OCI-LY1 (cell line): ENCODE data around the gene CYP4F12.
"Not testable (repeated sequence)": the region's sequence is repeated elsewhere in the genome, so short reads cannot be mapped to it uniquely, and the experiment has no call there.

ENCODE experiments used
- H2AFZ ChIP-seq: fragments of 200-600 bp; sonication (generic), shearing (Covaris generic); 2 replicates; pipeline ENCODE4 v1.6.0; 2014; ENCODE audit warnings: antibody characterized with exemption, mild to moderate bottlenecking, low read length
- H3F3A ChIP-seq: fragments of 200-600 bp; sonication (generic), shearing (Covaris generic); 2 replicates; pipeline ENCODE4 v1.6.0; 2014; ENCODE audit warnings: mild to moderate bottlenecking, antibody characterized with exemption, low read length, moderate library complexity; ENCODE audit not compliant: insufficient read depth
- H3K27ac ChIP-seq: fragments of 200-600 bp; sonication (generic); 2 replicates; pipeline ENCODE4 v1.5.1; 2014; ENCODE audit warnings: low read length, mixed run types, mild to moderate bottlenecking, low read depth; ENCODE audit not compliant: poor library complexity, severe bottlenecking
- H3K27me3 ChIP-seq: fragments of 200-600 bp; sonication (generic); 2 replicates; pipeline ENCODE4 v1.6.0; 2014; ENCODE audit warnings: antibody characterized with exemption, mild to moderate bottlenecking, low read length, moderate library complexity; ENCODE audit not compliant: insufficient read depth
- H3K36me3 ChIP-seq: fragments of 200-600 bp; sonication (generic); 2 replicates; pipeline ENCODE4 v1.6.1; 2014; ENCODE audit warnings: mild to moderate bottlenecking, antibody characterized with exemption, low read length, moderate library complexity, mixed read lengths; ENCODE audit not compliant: insufficient read depth
- H3K4me1 ChIP-seq: fragments of 200-600 bp; sonication (generic); 2 replicates; pipeline ENCODE4 v1.5.1; 2014; ENCODE audit warnings: mild to moderate bottlenecking, low read length, moderate library complexity; ENCODE audit not compliant: insufficient read depth, severe bottlenecking
- H3K4me2 ChIP-seq: fragments of 200-600 bp; sonication (generic), shearing (Covaris generic); 2 replicates; pipeline ENCODE4 v1.6.1; 2014; ENCODE audit warnings: low read length
- H3K4me3 ChIP-seq: fragments of 200-600 bp; sonication (generic); 2 replicates; pipeline ENCODE4 v1.5.1; 2014; ENCODE audit warnings: low read length, low read depth, mild to moderate bottlenecking, mixed read lengths; ENCODE audit not compliant: poor library complexity, severe bottlenecking
- H3K79me2 ChIP-seq: fragments of 200-600 bp; shearing (Covaris generic); 2 replicates; pipeline ENCODE4 v1.6.1; 2016; ENCODE audit warnings: mixed run types, low read length, mixed read lengths; ENCODE audit not compliant: insufficient read depth
- H3K9ac ChIP-seq: fragments of 200-600 bp; sonication (generic), shearing (Covaris generic); 2 replicates; pipeline ENCODE4 v1.6.1; 2014; ENCODE audit warnings: mild to moderate bottlenecking, low read length, mixed read lengths
- H3K9me2 ChIP-seq: fragments of 200-600 bp; sonication (generic), shearing (Covaris generic); 2 replicates; pipeline ENCODE4 v1.6.1; 2014; ENCODE audit warnings: low read depth, mild to moderate bottlenecking, low read length, mixed read lengths
- H3K9me3 ChIP-seq: fragments of 200-600 bp; shearing (Covaris generic); 2 replicates; pipeline ENCODE4 v1.6.1; 2014; ENCODE audit warnings: low read length, mixed read lengths
- H4K20me1 ChIP-seq: fragments of 200-600 bp; sonication (generic), shearing (Covaris generic); 2 replicates; pipeline ENCODE4 v1.6.0; 2016; ENCODE audit warnings: mild to moderate bottlenecking, low read length; ENCODE audit not compliant: insufficient read depth
- EZH2 ChIP-seq: fragments of 200-600 bp; sonication (generic), shearing (Covaris generic); IDR thresholded peaks from 2 replicates; pipeline ENCODE4 v1.8.0; 2017; ENCODE audit warnings: borderline replicate concordance, mixed run types, mild to moderate bottlenecking, antibody characterized with exemption, low read length, moderate library complexity, mixed read lengths
- TF ChIP-seq, protein P1 (sequence below): fragments of 200-600 bp; sonication (generic), shearing (Covaris generic); IDR thresholded peaks from 2 replicates; pipeline ENCODE4 v1.5.1; 2017; ENCODE audit warnings: mild to moderate bottlenecking, antibody characterized with exemption, low read length, moderate library complexity, mixed read lengths

CYP4F12 gene

DNA sequence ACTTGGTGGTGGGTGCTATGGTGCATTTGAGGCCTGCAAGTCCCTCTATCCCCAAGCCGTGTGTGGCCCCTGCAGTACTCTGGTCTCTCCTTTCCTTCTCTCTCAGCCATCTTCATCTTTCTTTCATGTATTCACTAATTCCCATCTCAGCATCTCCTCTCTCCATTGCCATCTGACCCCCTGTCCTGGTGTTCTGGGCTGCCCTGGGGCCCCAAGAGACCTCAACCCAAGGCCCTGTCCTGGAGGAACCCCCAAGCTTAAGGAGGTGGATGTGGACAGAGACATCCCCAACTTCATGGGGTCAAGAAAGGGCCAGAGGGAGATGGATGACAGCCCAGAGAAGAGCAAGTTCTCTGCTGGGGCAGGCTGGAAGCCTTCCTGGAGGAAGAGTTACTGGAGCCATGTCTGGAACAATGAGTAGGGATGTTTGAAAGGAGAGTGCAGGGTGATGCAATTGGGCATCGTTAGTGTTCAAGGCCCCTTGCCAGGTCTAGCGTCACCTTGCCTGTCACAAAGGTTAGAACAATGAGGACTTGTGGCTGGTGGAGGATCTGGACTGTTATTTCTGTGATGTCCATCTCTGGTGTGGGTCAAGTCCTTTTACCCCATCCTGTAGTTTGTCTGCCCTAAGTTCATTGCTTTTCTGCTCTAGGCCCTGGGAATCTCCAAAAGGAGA, 28.7 kb upstream of the CYP4F12 start:
- H2AFZ ChIP-seq, result no peak overlapping the region
- H3K9me2 ChIP-seq, result no peaks in the 10 kb centered on the region
- H3K36me3 ChIP-seq, result no peaks in the 10 kb centered on the region
- no peaks in the 10 kb centered on the region for H3K9me3 ChIP-seq
- H3K4me1 ChIP-seq, result no peaks in the 10 kb centered on the region
- no peaks in the 10 kb centered on the region for H3K79me2 ChIP-seq
- H3F3A ChIP-seq, result no peaks in the 10 kb centered on the region
- no peak overlapping the region for H3K27ac ChIP-seq
- no peaks in the 10 kb centered on the region for H3K27me3 ChIP-seq
- no peaks in the 10 kb centered on the region for H4K20me1 ChIP-seq
- H3K4me2 ChIP-seq, result no peak overlapping the region
- no peak for TF ChIP-seq EZH2
- TF ChIP-seq, protein P1, sequence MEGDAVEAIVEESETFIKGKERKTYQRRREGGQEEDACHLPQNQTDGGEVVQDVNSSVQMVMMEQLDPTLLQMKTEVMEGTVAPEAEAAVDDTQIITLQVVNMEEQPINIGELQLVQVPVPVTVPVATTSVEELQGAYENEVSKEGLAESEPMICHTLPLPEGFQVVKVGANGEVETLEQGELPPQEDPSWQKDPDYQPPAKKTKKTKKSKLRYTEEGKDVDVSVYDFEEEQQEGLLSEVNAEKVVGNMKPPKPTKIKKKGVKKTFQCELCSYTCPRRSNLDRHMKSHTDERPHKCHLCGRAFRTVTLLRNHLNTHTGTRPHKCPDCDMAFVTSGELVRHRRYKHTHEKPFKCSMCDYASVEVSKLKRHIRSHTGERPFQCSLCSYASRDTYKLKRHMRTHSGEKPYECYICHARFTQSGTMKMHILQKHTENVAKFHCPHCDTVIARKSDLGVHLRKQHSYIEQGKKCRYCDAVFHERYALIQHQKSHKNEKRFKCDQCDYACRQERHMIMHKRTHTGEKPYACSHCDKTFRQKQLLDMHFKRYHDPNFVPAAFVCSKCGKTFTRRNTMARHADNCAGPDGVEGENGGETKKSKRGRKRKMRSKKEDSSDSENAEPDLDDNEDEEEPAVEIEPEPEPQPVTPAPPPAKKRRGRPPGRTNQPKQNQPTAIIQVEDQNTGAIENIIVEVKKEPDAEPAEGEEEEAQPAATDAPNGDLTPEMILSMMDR, result no peak
- H3K9ac ChIP-seq, result no peak overlapping the region
- H3K4me3 ChIP-seq, result no peak overlapping the region

- TF ChIP-seq EZH2, result no peak
- TF ChIP-seq, protein P1, result no peak
- Histone ChIP-seq H4K20me1 (no peaks in the 10 kb centered on the region), H3K9me2 (no peaks in the 10 kb centered on the region), H3K9me3 (no peaks in the 10 kb centered on the region), H3K79me2 (no peaks in the 10 kb centered on the region), H3K27me3 (no peaks in the 10 kb centered on the region), H3K4me3 (no peak overlapping the region), H3K27ac (no peak overlapping the region), H3F3A (no peaks in the 10 kb centered on the region), H2AFZ (no peak overlapping the region), H3K4me2 (no peak overlapping the region), H3K9ac (no peak overlapping the region), H3K36me3 (no peaks in the 10 kb centered on the region), H3K4me1 (no peaks in the 10 kb centered on the region)
Measured at GRCh38 chr19:15644816-15645215, 28.1 kb upstream of the CYP4F12 start.

GRCh38 chr19:15649526-15649925, 23.4 kb upstream of the CYP4F12 start:
- H3K9me2 ChIP-seq, result no peaks in the 10 kb centered on the region
- no peaks in the 10 kb centered on the region for H3K79me2 ChIP-seq
- H3K36me3 ChIP-seq, result no peaks in the 10 kb centered on the region
- no peaks in the 10 kb centered on the region for H3F3A ChIP-seq
- H3K9me3 ChIP-seq, result no peaks in the 10 kb centered on the region
- H3K4me1 ChIP-seq, result no peaks in the 10 kb centered on the region
- H3K27ac ChIP-seq, result no peak overlapping the region
- no peak overlapping the region for H3K4me3 ChIP-seq
- TF ChIP-seq, protein P1, result no peak
- no peak for TF ChIP-seq EZH2
- no peak overlapping the region for H2AFZ ChIP-seq
- H3K27me3 ChIP-seq, result no peaks in the 10 kb centered on the region
- no peak overlapping the region for H3K4me2 ChIP-seq
- H4K20me1 ChIP-seq, result no peaks in the 10 kb centered on the region
- H3K9ac ChIP-seq, result no peak overlapping the region

- H3K4me3 ChIP-seq, H3K36me3 ChIP-seq, H3K9me2 ChIP-seq, H3K27ac ChIP-seq, H3K4me1 ChIP-seq, H4K20me1 ChIP-seq, H3K4me2 ChIP-seq, H3F3A ChIP-seq, H3K27me3 ChIP-seq, H2AFZ ChIP-seq, H3K79me2 ChIP-seq, H3K9ac ChIP-seq, H3K9me3 ChIP-seq: not testable (repeated sequence)
Measured at GRCh38 chr19:15650123-15650522, 22.8 kb upstream of the CYP4F12 start.
